ENCODE data around the gene ADARB1. TPM values are rescaled to one million over a fixed set of nuclear protein-coding genes. Genes with fewer than 3 reads are reported as not detected.

ADARB1 gene
- polyA plus RNA-seq, 1 donor, result 24.0 TPM

DNA sequence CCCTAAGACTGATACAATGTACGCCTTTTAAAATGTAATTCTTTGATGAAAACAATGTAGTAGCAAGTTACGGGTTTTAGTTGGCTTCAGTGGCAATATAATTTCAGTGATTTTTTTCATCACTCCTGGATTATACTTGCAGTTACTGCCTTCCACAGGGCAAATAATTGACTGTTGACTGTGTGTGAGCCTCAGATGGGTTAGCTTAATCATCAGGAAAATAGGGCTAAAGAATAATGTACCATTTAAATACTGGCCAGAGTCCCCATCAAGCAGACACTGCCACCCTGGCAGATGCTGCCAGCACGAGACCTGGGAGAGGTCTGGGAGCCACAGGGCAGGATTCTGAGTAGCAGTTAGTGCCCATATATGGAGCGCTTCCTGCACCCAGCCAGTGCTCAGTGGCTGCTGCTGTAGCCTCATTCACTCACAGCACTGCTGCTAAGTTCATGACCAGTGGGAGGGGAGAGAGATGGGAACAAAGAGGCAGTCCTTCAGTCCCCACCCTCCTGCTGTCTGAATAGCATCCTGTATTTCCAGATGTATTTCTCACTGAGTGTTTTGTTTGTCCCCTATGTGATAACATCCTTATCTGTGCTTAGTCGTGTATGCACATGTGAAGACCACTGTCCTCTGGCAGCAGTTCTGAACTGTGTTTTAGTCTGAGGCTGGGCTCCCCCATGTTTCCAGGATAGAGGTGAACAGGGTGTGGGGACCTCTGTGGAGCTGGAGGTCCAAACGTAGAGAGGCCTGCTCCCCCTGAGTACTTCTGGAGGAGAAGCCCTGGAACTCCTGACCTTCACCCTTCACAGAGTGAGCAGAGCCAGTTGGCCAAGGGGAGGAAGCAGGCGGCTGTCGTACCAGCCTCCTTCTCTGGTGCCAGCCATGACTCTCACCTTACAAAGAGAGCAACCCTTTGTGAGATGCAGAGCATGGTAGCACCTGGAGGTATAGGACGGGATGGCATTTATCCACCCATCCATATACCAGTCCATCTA, 80.4 kb downstream of the ADARB1 start:
- DNase-seq, result no peak

- no peak for DNase-seq
Observed at GRCh38 chr21:45155910-45156309, 81.5 kb downstream of the ADARB1 start.

- DNase-seq, result no peak
Observed at GRCh38 chr21:45156459-45156858, 82.1 kb downstream of the ADARB1 start.

DNA sequence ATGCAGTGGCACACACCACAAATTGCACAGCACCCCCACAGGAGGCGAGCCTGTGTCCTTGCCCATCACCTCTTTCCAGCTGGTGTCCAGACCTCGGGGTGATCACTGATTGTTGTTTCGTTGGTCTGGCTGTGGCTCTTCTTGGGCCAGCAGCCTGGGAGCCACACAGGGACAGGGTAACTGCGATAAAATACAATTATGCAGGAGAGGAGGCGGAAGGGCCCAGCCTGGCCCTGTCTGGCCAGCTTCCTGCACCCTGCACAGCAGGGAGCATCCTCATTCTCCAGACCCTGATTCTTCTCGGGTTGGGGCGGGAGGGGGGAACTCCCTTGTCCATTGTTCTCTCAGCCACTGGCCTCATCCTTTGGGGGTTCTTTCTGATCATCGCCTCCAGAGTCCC, 83.6 kb downstream of the ADARB1 start:
- no peak for DNase-seq

DNA sequence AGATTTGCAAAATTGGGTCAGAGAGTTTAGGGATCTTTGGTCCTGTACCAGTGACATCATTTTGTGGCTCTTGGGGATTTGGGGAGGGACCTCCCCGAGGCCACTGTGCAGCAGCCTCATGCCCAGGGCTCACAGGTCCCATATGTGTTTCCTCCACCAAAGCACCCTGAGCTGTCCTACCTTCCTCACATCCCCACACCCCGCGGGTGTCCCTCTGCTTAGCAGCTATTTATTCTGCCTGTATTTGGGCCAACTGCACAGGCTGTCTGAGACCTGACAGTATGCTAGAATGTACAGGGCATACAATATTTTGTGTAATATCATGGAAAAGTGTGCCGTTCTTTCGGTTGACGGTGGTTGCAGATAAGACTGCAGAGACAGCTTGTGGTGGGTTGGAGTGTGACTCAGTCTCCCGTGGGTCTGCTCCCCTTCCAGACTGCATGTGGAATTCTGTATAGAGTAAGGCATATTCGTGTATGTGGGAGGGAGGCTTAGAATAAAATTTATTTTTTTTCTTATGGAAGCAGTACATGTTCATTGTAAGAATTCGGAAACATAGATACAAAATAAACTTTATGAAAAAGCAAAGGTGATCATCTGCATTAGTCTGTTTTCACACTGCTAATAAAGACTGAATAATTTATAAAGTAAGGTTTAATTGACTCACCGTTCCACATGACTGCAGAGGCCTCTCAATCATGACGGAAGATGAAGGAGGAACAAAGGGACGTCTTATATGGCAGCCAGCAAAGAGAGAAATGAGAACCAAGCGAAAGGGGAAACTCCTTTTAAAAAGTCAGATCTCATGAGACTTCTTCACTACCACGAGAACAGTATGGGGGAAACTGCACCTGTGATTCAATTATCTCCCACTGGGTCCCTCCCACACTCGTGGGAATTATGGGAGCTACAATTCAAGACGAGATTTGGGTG, 84.4 kb downstream of the ADARB1 start:
- DNase-seq, result no peak

DNA sequence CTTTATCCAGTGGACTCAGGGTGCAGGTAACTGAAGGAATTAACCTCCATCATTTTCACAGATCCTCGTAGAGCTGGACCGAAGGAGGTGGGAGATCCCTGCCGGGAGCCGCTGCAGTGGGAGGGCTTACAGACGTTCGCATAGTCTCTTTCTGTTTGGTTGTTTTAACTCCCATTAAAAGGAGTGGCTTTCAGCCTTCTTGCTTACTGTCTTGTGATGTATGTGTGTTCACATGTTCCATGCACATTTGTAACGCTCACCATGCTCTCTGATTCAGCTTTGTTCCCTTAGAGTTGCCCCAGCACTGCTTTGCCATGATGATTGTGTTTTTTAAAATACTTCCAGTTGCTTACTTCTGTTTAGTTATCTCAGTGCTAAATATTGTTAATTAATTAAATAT, 85.8 kb downstream of the ADARB1 start:
- no peak for DNase-seq

DNA sequence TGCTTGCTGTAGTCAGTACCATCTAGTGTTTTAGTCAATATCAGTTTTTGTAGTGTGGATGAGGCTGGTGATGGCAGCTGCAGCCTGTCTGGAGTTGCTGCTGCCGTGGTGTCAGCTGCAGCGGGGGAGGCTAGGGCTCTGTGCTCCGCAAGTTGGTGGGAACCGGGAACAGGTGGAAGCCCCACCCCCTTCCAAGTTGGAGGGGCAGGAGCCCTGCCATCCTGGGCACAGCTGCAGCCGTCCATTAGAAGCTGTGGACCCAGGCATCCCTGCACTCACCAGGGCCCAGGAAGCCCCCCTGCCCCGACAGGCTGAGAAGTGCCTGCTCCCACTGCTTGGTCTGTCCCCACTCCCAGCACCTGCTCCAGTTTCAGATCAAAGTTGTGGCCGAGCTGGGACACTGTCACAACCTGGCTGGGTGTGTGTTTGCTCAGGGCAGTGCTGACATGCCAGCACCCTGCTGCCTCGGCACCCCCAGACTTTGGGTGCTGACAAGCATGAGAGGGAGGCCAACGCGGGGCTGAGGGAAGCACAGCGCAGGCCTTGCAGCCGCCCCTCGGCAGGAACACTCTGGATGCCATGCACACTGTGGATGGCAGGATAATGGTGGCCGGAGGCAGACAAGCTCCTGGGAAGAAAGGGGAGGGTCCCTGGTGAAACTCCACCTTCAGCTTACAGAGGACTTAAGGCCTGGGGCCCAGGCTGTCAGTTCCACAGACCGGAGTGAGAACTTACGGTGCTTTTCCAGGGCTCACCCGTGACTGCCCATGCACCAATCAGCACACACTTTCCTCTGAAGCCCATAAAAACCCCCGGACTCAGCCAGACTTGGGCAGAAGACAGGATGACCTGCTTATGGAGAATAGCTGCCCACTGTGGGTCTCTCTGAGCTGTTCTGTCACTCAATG, 86.9 kb downstream of the ADARB1 start:
- DNase-seq, result peak; percentile 51

GRCh38 chr21:45162115-45162514, 87.7 kb downstream of the ADARB1 start:
- no peak for DNase-seq

DNA sequence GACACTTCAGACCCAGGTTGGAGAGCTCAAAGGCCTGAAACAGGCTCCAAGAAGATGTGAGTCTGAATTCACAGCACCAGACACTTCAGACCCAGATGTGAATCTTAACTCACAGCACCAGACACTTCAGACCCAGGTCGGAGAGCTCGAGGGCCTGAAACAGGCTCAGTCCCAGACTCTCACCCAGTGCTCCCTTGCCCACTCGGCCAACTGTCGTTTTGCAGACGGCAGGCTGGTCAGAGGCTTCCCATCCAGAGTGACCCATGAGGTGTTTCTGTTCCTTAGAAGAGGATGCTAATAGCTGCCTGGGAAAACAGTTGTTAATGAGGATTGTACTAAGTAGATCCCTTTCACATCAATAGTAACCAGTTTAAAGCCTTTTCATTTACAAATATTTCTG, 88.4 kb downstream of the ADARB1 start:
- DNase-seq, result no peak

GRCh38 chr21:45163413-45164123, 89.2 kb downstream of the ADARB1 start:
- no peak for DNase-seq

- DNase-seq, result peak; percentile 56
Observed at GRCh38 chr21:45164124-45164511, 89.7 kb downstream of the ADARB1 start.

DNA sequence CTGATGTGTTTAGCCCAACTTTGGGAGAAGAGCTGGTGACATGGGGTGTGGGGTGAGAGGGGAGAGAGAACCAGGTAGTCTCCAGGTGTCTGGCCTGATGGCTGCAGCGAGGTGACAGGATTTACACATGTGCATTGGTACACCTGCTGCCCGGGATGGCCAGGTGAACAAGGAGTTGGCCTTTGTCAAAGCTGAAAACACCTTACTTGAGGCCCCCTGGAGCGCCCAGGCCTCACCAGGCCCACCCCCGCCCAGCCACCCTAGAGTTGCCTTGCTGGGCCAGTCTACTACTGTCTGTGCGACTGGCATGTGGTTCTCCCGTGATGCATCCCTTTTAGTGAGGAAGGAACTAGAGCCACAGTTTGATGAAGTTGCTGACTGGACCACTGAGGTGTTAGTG, 90.5 kb downstream of the ADARB1 start:
- no peak for DNase-seq

GRCh38 chr21:45166931-45167330, 92.6 kb downstream of the ADARB1 start:
- DNase-seq, result no peak

- DNase-seq, result peak; percentile 36
Observed at GRCh38 chr21:45167796-45168222, 93.4 kb downstream of the ADARB1 start.

DNA sequence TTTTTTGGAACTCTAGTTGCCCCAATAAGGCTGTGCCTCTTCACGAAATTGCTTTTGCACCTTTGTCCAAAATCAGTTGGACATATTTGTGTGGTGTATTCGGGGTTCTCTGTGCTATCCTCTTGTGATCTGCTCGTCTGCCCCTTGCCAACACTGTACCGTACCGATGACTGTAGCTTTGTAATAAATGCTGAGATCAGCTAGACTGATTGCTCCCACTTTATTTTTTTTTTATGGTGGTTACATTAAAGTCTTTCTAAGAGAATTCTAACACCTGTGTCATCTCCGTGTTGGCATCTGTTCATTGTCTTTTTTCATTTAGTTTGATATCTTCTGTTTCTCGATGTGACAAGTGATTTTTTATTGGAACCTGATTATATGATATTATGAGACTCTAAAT, 94.1 kb downstream of the ADARB1 start:
- no peak for DNase-seq

- no peak for DNase-seq
Observed at GRCh38 chr21:45169001-45169400, 94.6 kb downstream of the ADARB1 start.

DNA sequence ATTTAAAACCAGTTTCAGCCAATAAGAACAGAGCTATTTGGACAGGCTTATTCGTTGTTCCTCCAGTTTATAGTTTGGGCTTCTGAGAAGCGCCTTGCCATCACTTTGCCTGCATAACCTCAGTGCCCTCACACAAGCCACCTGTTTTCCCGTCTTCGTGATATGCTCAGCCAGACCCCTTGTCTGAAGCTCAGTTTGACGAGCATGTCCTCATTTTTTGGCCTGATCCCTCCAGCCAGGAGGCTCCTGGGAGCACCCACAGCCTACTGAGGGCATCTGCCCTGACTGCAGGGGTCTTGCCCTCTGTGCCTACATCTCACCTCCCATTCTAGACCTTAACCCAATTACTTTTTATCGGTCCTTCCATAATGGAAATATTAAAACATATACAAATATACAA, 95.3 kb downstream of the ADARB1 start:
- no peak for DNase-seq

GRCh38 chr21:45170987-45171386, 96.6 kb downstream of the ADARB1 start:
- DNase-seq, result no peak

GRCh38 chr21:45172420-45172819, 98.0 kb downstream of the ADARB1 start:
- no peak for DNase-seq

GRCh38 chr21:45175326-45176095, 101.1 kb downstream of the ADARB1 start:
- DNase-seq, result no peak

DNA sequence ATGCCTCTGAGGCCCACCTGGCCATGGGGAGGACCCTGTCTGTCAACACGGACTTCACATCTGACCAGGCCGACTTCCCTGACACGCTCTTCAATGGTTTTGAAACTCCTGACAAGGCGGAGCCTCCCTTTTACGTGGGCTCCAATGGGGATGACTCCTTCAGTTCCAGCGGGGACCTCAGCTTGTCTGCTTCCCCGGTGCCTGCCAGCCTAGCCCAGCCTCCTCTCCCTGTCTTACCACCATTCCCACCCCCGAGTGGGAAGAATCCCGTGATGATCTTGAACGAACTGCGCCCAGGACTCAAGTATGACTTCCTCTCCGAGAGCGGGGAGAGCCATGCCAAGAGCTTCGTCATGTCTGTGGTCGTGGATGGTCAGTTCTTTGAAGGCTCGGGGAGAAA, 101.8 kb downstream of the ADARB1 start:
- no peak for DNase-seq
